ENCODE measurements around the gene BMP5.

DNA sequence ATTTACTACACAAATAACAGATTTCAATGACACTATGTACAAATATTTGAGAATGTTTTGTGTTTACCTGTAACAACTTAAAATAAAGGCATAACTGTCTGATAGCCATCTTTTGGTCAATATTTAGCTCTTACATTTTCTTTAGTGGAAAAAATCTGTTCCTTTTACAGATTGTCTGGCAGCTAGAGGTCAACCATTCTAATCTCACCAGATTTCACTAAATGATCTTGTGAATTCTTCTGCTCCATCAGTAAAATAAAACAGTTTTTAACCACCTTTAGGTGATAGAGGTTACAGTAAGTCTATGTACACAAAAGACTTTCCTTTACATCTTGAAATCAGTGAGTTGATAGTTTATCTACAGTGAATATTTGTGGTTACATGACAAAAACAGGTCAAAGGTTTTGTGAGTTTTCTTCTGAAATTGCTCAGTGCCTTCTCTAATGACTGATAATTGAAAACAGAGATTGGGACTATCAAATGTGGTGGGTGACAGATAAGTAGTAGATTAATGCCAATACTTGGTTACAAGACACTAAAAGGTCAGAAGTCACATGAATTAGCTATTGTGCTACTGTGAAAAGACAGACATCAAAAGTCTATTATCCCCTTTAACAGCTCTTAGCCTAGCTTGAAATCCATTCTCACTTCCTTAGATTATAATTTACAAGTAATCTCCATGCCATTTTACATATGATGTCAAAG lies 47.4 kb downstream of the BMP5 start:
- no peak for TF ChIP-seq SMC3 (conservative IDR thresholded peaks at IDR 0.05; ENCODE audit: poor library complexity)
- no peak for TF ChIP-seq POLR2AphosphoS5 (IDR thresholded peaks at IDR 0.05)
